Neural cell (in vitro differentiated cells): ENCODE measurements around the gene AP3S2. TPM values are rescaled to one million over a fixed set of nuclear protein-coding genes. Genes with fewer than 3 reads are reported as not detected.

Experiments used
- H2AFZ ChIP-seq: fragments of 200-600, 300-800 bp; sonication (generic), shearing (Covaris generic); 2 replicates; pipeline ENCODE4 v1.6.0; 2014; ENCODE audit warnings: low read depth, mild to moderate bottlenecking, antibody characterized with exemption, low read length, moderate library complexity
- H3F3A ChIP-seq: fragments of 200-600 bp; shearing (Covaris generic); 2 replicates; pipeline ENCODE4 v1.6.1; 2016; ENCODE audit warnings: mild to moderate bottlenecking, moderate library complexity, mixed read lengths, antibody characterized with exemption, low read length; ENCODE audit not compliant: insufficient read depth, poor library complexity, severe bottlenecking
- H3K27ac ChIP-seq: fragments of 200-600, 300-800 bp; sonication (generic), shearing (Covaris generic); 2 replicates; pipeline ENCODE4 v1.5.1; 2014; ENCODE audit warnings: mild to moderate bottlenecking, low read length, moderate library complexity
- H3K27me3 ChIP-seq: fragments of 300-800, 200-600 bp; sonication (generic), shearing (Covaris generic); 2 replicates; pipeline ENCODE4 v1.6.0; 2014; ENCODE audit warnings: mild to moderate bottlenecking, low read depth, low read length, moderate library complexity; ENCODE audit not compliant: insufficient read depth
- H3K36me3 ChIP-seq: fragments of 300-800, 200-600 bp; sonication (generic), shearing (Covaris generic); 2 replicates; pipeline ENCODE4 v1.5.1; 2014; ENCODE audit warnings: mild to moderate bottlenecking, antibody characterized with exemption, low read length, moderate library complexity; ENCODE audit not compliant: insufficient read depth
- H3K4me2 ChIP-seq: fragments of 300-800, 200-600 bp; sonication (generic), shearing (Covaris generic); 2 replicates; pipeline ENCODE4 v1.6.0; 2014; ENCODE audit warnings: mild to moderate bottlenecking, low read length
- H3K4me3 ChIP-seq: fragments of 300-800, 200-600 bp; sonication (generic), shearing (Covaris generic); 2 replicates; pipeline ENCODE4 v1.5.1; 2014; ENCODE audit warnings: mild to moderate bottlenecking, low read length, moderate library complexity
- H3K79me2 ChIP-seq: fragments of 200-600 bp; shearing (Covaris generic); replicated peaks from 2 replicates; pipeline ENCODE4 v1.6.0; 2014; ENCODE audit warnings: mild to moderate bottlenecking, low read length, moderate library complexity; ENCODE audit not compliant: insufficient read depth
- H3K9ac ChIP-seq: fragments of 300-800, 200-600 bp; sonication (generic), shearing (Covaris generic); 2 replicates; pipeline ENCODE4 v1.6.1; 2016; ENCODE audit warnings: mild to moderate bottlenecking, low read length, mixed read lengths
- H3K9me2 ChIP-seq: fragments of 200-600 bp; shearing (Covaris generic); 2 replicates; pipeline ENCODE4 v1.6.1; 2016; ENCODE audit warnings: mild to moderate bottlenecking, low read length, mixed read lengths; ENCODE audit not compliant: insufficient read depth
- H3K9me3 ChIP-seq: fragments of 200-600, 300-800 bp; sonication (generic), shearing (Covaris generic); 2 replicates; pipeline ENCODE4 v1.6.1; 2016; ENCODE audit warnings: mild to moderate bottlenecking, mixed run types, low read length, moderate library complexity, mixed read lengths
- H4K20me1 ChIP-seq: fragments of 200-600 bp; shearing (Covaris generic); 2 replicates; pipeline ENCODE4 v1.6.1; 2016; ENCODE audit warnings: mild to moderate bottlenecking, mixed run types; ENCODE audit not compliant: insufficient read depth
- EP300 ChIP-seq: fragments of 450-650 bp; conservative IDR thresholded peaks from 2 replicates; pipeline ENCODE4 v1.6.1; 2014; ENCODE audit warnings: antibody characterized with exemption, mild to moderate bottlenecking, moderate library complexity; ENCODE audit not compliant: poor library complexity, severe bottlenecking
- EZH2 ChIP-seq: fragments of 200-600, 300-800 bp; shearing (Covaris generic), sonication (generic); IDR thresholded peaks from 2 replicates; pipeline ENCODE4 v1.6.1; 2014; ENCODE audit warnings: antibody characterized with exemption, low read length, borderline replicate concordance, mild to moderate bottlenecking; ENCODE audit not compliant: insufficient read depth, poor library complexity, severe bottlenecking
- MXI1 ChIP-seq: fragments of 450-650 bp; conservative IDR thresholded peaks from 2 replicates; pipeline ENCODE4 v1.6.1; 2014; ENCODE audit warnings: antibody characterized with exemption, mild to moderate bottlenecking; ENCODE audit not compliant: poor library complexity, severe bottlenecking
- POLR2AphosphoS5 ChIP-seq: IDR thresholded peaks from 2 replicates; pipeline ENCODE4 v1.6.1; 2012
- RAD21 ChIP-seq: fragments of 450-650 bp; conservative IDR thresholded peaks from 2 replicates; pipeline ENCODE4 v1.6.1; 2014; ENCODE audit warnings: antibody characterized with exemption, mild to moderate bottlenecking, moderate library complexity
- SMC3 ChIP-seq: fragments of 450-650 bp; conservative IDR thresholded peaks from 2 replicates; pipeline ENCODE4 v1.6.1; 2014; ENCODE audit warnings: antibody characterized with exemption, mild to moderate bottlenecking, moderate library complexity; ENCODE audit not compliant: poor library complexity
- TAF1 ChIP-seq: IDR thresholded peaks from 2 replicates; pipeline ENCODE4 v1.6.1; 2012; ENCODE audit warnings: low read depth
- polyA plus RNA-seq: library from polyadenylated mRNA; depleted of rRNA; stranded (reverse); fragments of >200 nt; gene quantifications from 2 replicates; pipeline ENCODE4 v1.2.3, GENCODE V29; 2014
- TF ChIP-seq, protein P1 (sequence below): fragments of 450-650 bp; IDR thresholded peaks from 2 replicates; pipeline ENCODE4 v1.5.1; 2014; ENCODE audit warnings: antibody characterized with exemption, mild to moderate bottlenecking, moderate library complexity; ENCODE audit not compliant: poor library complexity, severe bottlenecking
- TF ChIP-seq, protein P2 (sequence below): IDR thresholded peaks from 2 replicates; pipeline ENCODE4 v1.6.1; 2012; ENCODE audit warnings: borderline replicate concordance

Gene AP3S2
- polyA plus RNA-seq, 1 donor from 2014 or later: 47.6 TPM

DNA sequence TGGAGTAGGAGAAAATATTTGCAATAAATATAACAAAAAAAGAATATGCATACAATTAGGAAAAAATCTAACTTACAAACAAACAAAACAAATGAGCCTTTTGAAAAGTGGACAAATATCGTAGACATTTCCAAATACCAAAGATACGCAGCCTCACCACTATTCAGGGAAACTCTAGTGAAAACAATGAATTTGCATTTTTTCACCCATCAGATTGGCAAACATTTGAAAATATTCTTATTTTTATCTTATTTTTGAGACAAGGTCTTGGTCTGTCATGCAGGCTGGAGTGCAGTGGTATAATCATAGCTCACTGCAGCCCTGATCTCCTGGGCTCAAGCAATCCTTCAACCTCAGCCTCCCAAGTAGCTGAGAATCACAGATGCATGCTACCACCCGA lies 15.5 kb downstream of the AP3S2 start:
- H3K27me3 ChIP-seq: no peaks in the 10 kb centered on the region
- no peaks in the 10 kb centered on the region for H4K20me1 ChIP-seq
- H3K27ac ChIP-seq: no peak overlapping the region
- no peak overlapping the region for H3K9ac ChIP-seq
- H3K9me2 ChIP-seq: no peaks in the 10 kb centered on the region
- H3K79me2 ChIP-seq: no peaks in the 10 kb centered on the region
- TF ChIP-seq RAD21 (no peak), SMC3 (no peak), POLR2AphosphoS5 (no peak), EZH2 (no peak), MXI1 (no peak), EP300 (no peak), TAF1 (no peak)
- TF ChIP-seq, protein P1, sequence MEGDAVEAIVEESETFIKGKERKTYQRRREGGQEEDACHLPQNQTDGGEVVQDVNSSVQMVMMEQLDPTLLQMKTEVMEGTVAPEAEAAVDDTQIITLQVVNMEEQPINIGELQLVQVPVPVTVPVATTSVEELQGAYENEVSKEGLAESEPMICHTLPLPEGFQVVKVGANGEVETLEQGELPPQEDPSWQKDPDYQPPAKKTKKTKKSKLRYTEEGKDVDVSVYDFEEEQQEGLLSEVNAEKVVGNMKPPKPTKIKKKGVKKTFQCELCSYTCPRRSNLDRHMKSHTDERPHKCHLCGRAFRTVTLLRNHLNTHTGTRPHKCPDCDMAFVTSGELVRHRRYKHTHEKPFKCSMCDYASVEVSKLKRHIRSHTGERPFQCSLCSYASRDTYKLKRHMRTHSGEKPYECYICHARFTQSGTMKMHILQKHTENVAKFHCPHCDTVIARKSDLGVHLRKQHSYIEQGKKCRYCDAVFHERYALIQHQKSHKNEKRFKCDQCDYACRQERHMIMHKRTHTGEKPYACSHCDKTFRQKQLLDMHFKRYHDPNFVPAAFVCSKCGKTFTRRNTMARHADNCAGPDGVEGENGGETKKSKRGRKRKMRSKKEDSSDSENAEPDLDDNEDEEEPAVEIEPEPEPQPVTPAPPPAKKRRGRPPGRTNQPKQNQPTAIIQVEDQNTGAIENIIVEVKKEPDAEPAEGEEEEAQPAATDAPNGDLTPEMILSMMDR: no peak
- TF ChIP-seq, protein P2, sequence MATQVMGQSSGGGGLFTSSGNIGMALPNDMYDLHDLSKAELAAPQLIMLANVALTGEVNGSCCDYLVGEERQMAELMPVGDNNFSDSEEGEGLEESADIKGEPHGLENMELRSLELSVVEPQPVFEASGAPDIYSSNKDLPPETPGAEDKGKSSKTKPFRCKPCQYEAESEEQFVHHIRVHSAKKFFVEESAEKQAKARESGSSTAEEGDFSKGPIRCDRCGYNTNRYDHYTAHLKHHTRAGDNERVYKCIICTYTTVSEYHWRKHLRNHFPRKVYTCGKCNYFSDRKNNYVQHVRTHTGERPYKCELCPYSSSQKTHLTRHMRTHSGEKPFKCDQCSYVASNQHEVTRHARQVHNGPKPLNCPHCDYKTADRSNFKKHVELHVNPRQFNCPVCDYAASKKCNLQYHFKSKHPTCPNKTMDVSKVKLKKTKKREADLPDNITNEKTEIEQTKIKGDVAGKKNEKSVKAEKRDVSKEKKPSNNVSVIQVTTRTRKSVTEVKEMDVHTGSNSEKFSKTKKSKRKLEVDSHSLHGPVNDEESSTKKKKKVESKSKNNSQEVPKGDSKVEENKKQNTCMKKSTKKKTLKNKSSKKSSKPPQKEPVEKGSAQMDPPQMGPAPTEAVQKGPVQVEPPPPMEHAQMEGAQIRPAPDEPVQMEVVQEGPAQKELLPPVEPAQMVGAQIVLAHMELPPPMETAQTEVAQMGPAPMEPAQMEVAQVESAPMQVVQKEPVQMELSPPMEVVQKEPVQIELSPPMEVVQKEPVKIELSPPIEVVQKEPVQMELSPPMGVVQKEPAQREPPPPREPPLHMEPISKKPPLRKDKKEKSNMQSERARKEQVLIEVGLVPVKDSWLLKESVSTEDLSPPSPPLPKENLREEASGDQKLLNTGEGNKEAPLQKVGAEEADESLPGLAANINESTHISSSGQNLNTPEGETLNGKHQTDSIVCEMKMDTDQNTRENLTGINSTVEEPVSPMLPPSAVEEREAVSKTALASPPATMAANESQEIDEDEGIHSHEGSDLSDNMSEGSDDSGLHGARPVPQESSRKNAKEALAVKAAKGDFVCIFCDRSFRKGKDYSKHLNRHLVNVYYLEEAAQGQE: no peak
- H3F3A ChIP-seq: no peaks in the 10 kb centered on the region
- no peak overlapping the region for H2AFZ ChIP-seq
- H3K4me3 ChIP-seq: no peak overlapping the region
- H3K36me3 ChIP-seq: no peaks in the 10 kb centered on the region
- H3K9me3 ChIP-seq: no peaks in the 10 kb centered on the region
- no peak overlapping the region for H3K4me2 ChIP-seq

DNA sequence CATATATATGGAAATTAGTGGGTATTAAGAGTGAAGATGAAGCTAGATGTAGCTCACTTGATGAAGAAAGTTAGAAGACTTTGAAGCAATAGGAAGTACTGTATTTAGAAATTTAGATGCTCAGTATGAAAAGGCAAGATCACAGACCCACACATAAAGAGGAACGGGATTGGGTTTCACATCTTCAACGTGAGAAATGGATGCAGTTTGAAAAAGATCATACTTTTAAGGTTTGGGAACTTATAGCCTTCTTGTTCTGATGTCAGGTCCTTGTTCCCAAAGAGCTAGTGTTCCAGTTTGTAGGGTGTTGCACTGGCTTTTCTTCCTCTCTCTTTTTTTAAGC lies 16.7 kb downstream of the AP3S2 start:
- Histone ChIP-seq H3K9ac (no peak overlapping the region), H3F3A (no peaks in the 10 kb centered on the region), H3K9me2 (no peaks in the 10 kb centered on the region), H3K9me3 (no peaks in the 10 kb centered on the region), H3K27ac (no peak overlapping the region), H3K4me3 (no peak overlapping the region), H3K36me3 (peaks cover 5% of the 10 kb centered on the region), H3K27me3 (no peaks in the 10 kb centered on the region), H3K79me2 (no peaks in the 10 kb centered on the region), H4K20me1 (no peaks in the 10 kb centered on the region), H2AFZ (no peak overlapping the region), H3K4me2 (no peak overlapping the region)
- TF ChIP-seq EZH2 (no peak), POLR2AphosphoS5 (no peak), EP300 (no peak), RAD21 (no peak), MXI1 (no peak), SMC3 (no peak), TAF1 (no peak)
- TF ChIP-seq, protein P2: no peak
- TF ChIP-seq, protein P1: no peak
